GM12878 (cell line): ENCODE measurements around the gene UBAC2.

Experiments used
- KDM1A ChIP-seq: fragments of 200-600 bp; sonication (generic); IDR thresholded peaks from 2 replicates; pipeline ENCODE4 v1.6.1; 2016; ENCODE audit warnings: borderline replicate concordance
- SP1 ChIP-seq: IDR thresholded peaks from one replicate; pipeline ENCODE4 v1.6.1; 2011; ENCODE audit warnings: low read depth, low read length
- SREBF1 ChIP-seq: IDR thresholded peaks from 2 replicates; pipeline ENCODE4 v1.6.1; 2012; ENCODE audit warnings: mild to moderate bottlenecking, low read length
- ZNF274 ChIP-seq: IDR thresholded peaks from one replicate; pipeline ENCODE4 v1.8.0; 2011; ENCODE audit not compliant: insufficient read length, insufficient read depth
- TF ChIP-seq, protein P1 (sequence below), 3 experiments: IDR thresholded peaks in 2 of 3; conservative IDR thresholded peaks in 1 of 3; 2 replicates each; pipeline ENCODE4 v1.5.1; 2011; ENCODE audit warnings: low read depth in 3 of 3, low read length in 3 of 3, mild to moderate bottlenecking in 3 of 3, control low read depth in 2 of 3, moderate library complexity in 2 of 3, inconsistent platforms in 1 of 3, mixed read lengths in 1 of 3; ENCODE audit not compliant: control insufficient read depth in 2 of 3, insufficient read depth in 1 of 3; ENCODE audit errors: extremely low read depth in 1 of 3

DNA sequence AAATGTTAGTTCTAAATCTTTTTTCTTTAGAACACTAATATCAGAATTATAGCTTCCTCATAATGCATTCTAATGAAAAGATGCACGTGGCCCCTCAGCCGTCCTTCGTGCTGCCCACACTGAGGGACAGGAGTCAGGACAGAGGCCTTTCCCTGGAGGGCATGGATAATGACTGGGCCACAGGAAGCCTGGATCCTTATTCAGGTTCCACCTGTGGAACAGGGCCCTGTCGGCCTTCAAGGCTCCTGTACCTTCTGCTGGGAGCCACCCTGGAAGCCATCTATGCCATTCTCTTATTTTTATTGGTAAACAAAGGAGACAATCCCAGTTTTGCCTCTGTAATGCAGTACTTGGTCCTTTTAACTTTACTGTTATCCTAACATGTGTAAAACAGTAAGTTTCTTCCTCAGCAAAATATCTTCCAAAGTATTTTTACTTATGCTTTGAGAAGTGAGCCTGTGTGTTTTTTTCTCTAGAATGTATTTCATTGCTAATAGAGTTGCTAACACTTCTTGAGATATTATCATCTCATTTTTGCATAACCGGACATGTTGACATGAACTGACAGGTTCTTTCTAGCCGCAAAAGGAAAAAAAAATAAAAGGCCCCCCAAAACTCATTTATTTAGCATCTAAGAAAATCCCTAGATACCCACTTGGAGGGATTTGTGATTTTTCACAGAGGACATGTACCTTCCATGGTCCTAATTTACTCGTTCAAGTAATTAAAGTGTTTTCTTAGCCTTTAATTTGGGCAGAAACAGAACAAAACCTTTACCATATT, 100.6 kb downstream of the UBAC2 start:
- TF ChIP-seq, protein P1, sequence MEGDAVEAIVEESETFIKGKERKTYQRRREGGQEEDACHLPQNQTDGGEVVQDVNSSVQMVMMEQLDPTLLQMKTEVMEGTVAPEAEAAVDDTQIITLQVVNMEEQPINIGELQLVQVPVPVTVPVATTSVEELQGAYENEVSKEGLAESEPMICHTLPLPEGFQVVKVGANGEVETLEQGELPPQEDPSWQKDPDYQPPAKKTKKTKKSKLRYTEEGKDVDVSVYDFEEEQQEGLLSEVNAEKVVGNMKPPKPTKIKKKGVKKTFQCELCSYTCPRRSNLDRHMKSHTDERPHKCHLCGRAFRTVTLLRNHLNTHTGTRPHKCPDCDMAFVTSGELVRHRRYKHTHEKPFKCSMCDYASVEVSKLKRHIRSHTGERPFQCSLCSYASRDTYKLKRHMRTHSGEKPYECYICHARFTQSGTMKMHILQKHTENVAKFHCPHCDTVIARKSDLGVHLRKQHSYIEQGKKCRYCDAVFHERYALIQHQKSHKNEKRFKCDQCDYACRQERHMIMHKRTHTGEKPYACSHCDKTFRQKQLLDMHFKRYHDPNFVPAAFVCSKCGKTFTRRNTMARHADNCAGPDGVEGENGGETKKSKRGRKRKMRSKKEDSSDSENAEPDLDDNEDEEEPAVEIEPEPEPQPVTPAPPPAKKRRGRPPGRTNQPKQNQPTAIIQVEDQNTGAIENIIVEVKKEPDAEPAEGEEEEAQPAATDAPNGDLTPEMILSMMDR (IDR thresholded peaks at IDR 0.05 in 2 of 3, conservative IDR thresholded peaks at IDR 0.05 in 1 of 3; ENCODE audit: control insufficient read depth in 2 of 3, extremely low read depth in 1 of 3, insufficient read depth in 1 of 3, low read depth in 3 of 3, low read length in 3 of 3), result no peak
- TF ChIP-seq KDM1A, result no peak
- TF ChIP-seq ZNF274, result no peak
- no peak for TF ChIP-seq SREBF1
- no peak for TF ChIP-seq SP1
